Endothelial cell (in vitro differentiated cells): ENCODE measurements around the gene TP53I13. TPM values are rescaled to one million over a fixed set of nuclear protein-coding genes. Genes with fewer than 3 reads are reported as not detected.

ENCODE experiments used
- DNase-seq: peaks from one replicate; pipeline ENCODE4 v3.0.0; 2021; ENCODE audit warnings: low spot score
- H3K27ac Mint-ChIP-seq: one replicate; pipeline ENCODE4 v1.8.0; 2021; ENCODE audit warnings: mixed read lengths, inconsistent platforms; ENCODE audit not compliant: unreplicated experiment
- H3K27me3 Mint-ChIP-seq: one replicate; pipeline ENCODE4 v1.8.0; 2021; ENCODE audit warnings: mild to moderate bottlenecking, moderate library complexity, mixed read lengths, inconsistent platforms; ENCODE audit not compliant: unreplicated experiment
- H3K36me3 Mint-ChIP-seq: one replicate; pipeline ENCODE4 v1.8.0; 2021; ENCODE audit warnings: mild to moderate bottlenecking, low read depth, mixed read lengths, inconsistent platforms; ENCODE audit not compliant: unreplicated experiment
- H3K4me1 Mint-ChIP-seq: one replicate; pipeline ENCODE4 v1.8.0; 2021; ENCODE audit warnings: mild to moderate bottlenecking, mixed read lengths, inconsistent platforms; ENCODE audit not compliant: unreplicated experiment
- H3K4me3 Mint-ChIP-seq: one replicate; pipeline ENCODE4 v1.8.0; 2021; ENCODE audit warnings: mild to moderate bottlenecking, mixed read lengths, inconsistent platforms; ENCODE audit not compliant: unreplicated experiment
- H3K9me3 Mint-ChIP-seq: one replicate; pipeline ENCODE4 v1.8.0; 2021; ENCODE audit warnings: mixed read lengths, inconsistent platforms; ENCODE audit not compliant: unreplicated experiment
- total RNA-seq: library from RNA; stranded (reverse); fragmentation: NEBNext Ultra II Directional; extraction: Animal tissue kit (Norgen Biotek cat#: 25700); gene quantifications from one replicate; pipeline ENCODE4 v1.2.1, GENCODE V29; 2021; ENCODE audit not compliant: unreplicated experiment
- TF ChIP-seq, protein P1 (sequence below): fragments of 200-600 bp; sonication (generic); IDR thresholded peaks from one replicate; pipeline ENCODE4 v1.5.0; 2021; ENCODE audit warnings: antibody characterized with exemption; ENCODE audit not compliant: unreplicated experiment

The TP53I13 gene
- total RNA-seq, 1 donor from 2014 or later = 15.7 TPM

DNA sequence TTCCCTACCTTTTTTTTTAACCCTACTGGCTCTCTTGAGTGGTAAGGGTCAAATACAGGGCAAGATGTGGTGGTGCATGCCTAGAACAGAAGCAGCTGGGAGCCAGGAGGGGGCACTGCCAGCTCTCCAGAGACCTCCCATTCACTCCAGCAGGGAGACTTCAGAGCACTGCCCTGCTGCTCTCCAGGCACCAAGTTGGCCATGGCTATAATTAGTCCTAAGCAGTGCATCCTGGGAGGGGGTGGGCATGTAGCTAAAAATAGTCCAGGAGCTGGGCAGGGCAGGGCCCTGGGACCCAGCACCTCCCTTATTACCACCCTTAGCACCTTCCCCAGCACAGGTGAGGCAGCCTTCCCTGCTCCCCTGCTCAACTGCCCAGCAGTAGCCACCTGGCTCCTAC, 50.8 kb downstream of the TP53I13 start:
- peaks cover 18% of the 10 kb centered on the region for H3K4me1 Mint-ChIP-seq

DNA sequence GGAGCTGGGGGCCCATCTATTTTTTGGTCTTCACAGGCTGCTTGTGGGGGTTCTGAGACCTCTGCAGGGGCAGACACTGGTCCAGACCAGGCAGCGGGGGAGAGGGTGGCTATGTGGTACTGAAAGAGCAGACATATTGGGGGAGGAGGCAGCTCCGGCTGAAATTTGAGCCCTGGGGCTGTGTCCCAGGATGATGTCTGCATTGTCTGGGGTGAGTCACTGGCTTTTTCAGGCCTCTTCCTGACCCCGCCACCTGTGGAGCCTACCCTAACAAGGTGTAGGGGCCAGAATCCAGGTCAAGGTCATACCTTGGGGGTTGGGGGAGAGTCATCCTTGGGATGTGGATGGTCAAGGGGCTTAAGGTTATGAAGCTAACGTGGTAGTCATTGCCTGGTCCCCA, 51.8 kb downstream of the TP53I13 start:
- Mint-ChIP-seq H3K4me1 (peaks cover 16% of the 10 kb centered on the region), H3K9me3 (no peaks in the 10 kb centered on the region), H3K36me3 (no peaks in the 10 kb centered on the region), H3K4me3 (no peak overlapping the region), H3K27ac (no peak overlapping the region), H3K27me3 (peaks cover 31% of the 10 kb centered on the region)
- TF ChIP-seq, protein P1, sequence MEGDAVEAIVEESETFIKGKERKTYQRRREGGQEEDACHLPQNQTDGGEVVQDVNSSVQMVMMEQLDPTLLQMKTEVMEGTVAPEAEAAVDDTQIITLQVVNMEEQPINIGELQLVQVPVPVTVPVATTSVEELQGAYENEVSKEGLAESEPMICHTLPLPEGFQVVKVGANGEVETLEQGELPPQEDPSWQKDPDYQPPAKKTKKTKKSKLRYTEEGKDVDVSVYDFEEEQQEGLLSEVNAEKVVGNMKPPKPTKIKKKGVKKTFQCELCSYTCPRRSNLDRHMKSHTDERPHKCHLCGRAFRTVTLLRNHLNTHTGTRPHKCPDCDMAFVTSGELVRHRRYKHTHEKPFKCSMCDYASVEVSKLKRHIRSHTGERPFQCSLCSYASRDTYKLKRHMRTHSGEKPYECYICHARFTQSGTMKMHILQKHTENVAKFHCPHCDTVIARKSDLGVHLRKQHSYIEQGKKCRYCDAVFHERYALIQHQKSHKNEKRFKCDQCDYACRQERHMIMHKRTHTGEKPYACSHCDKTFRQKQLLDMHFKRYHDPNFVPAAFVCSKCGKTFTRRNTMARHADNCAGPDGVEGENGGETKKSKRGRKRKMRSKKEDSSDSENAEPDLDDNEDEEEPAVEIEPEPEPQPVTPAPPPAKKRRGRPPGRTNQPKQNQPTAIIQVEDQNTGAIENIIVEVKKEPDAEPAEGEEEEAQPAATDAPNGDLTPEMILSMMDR = no peak
- no peak for DNase-seq

More for the DNA sequence above, 50.8 kb downstream of the TP53I13 start:
- Mint-ChIP-seq H3K27me3 (peaks cover 32% of the 10 kb centered on the region), H3K36me3 (no peaks in the 10 kb centered on the region), H3K27ac (no peak overlapping the region), H3K9me3 (no peaks in the 10 kb centered on the region), H3K4me3 (no peak overlapping the region)
- TF ChIP-seq, protein P1 = peak; percentile 14
- DNase-seq = no peak

DNA sequence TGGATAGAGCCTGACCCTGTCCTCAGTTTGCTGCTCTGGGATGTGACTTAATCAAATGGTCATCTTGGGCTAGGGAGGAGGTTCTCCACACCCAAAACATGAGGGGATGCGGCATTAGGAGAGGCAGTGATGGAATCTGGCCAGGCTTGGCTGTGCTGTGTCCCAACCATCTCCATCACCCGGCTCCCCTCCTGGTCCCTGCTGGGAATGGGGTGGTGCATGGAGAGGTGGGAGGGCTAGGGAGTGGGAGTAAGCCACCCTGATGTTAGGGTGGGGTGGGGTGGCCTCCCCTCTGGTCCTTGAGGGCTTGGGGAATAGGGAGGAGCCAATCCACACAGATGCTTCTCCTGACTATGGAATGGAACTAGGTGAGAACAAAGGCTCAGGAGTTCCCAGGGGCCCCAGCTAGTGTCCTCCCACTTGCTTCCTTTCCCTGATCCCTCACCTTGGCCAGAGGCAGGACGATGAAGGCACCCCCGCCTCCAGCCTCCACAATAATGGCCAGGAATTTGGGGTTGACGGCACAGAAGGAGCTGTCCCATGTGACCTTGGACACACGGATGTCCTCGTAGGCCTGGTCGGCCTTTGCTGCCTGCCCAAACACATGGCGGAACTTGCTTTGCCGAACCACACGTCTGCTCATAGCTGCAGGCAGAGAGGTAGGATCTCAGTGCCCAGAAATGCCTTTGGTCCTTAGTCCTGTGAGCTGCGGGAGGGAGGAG, 52.4 kb downstream of the TP53I13 start:
- Mint-ChIP-seq H3K27me3 (peaks cover 29% of the 10 kb centered on the region), H3K4me1 (peaks cover 16% of the 10 kb centered on the region)

DNA sequence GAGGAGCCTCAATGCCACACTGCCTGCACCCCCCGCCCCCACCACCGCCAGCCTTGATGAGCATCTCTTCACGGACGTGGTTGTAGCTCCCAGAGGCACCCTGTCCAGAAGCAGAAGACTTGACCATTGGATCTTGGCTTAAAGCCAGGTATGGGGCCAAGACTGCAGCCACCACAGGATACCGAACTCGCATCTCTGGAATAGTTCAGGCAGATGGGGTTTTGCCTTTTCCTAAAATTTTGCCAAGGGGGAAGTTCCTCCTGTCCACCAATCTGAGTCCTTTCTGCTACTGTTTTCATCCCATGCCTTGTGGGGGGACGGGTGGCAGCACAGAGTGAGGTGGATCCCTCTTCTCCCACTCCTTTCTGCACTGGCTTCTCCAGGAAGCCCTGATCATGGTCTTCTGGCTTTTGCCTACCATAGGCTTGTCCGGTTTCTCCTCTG, 53.3 kb downstream of the TP53I13 start:
- Mint-ChIP-seq H3K4me3 (peak overlapping the region; percentile 73), H3K36me3 (peaks cover 7% of the 10 kb centered on the region), H3K27me3 (peaks cover 23% of the 10 kb centered on the region), H3K27ac (no peak overlapping the region), H3K4me1 (peaks cover 10% of the 10 kb centered on the region), H3K9me3 (no peaks in the 10 kb centered on the region)
- TF ChIP-seq, protein P1 = no peak
- no peak for DNase-seq

More for the DNA sequence above, 52.4 kb downstream of the TP53I13 start:
- H3K36me3 Mint-ChIP-seq = peaks cover 5% of the 10 kb centered on the region
- H3K4me3 Mint-ChIP-seq = no peak overlapping the region
- no peaks in the 10 kb centered on the region for H3K9me3 Mint-ChIP-seq
- TF ChIP-seq, protein P1 = no peak
- no peak for DNase-seq
- H3K27ac Mint-ChIP-seq = no peak overlapping the region

Other genes with a start within 250 kb of the TP53I13 start
- 95.5 TPM for gene TAOK1, start 178.3 kb upstream of the TP53I13 start, total RNA-seq
- gene ABHD15, start 1.7 kb upstream of the TP53I13 start, total RNA-seq = 1.7 TPM
- gene GIT1, start 20.9 kb downstream of the TP53I13 start, total RNA-seq = 116 TPM
- 7.6 TPM for gene ANKRD13B, start 24.4 kb downstream of the TP53I13 start, total RNA-seq
- gene CORO6, start 54.2 kb downstream of the TP53I13 start, total RNA-seq = 13.0 TPM